Measurements from ENCODE around the gene LYAR.

LYAR gene

GRCh38 chr4:4233610-4234009 is 56.3 kb downstream of the LYAR start:
- Histone ChIP-seq H3K9me3 (replicated peaks; ENCODE audit: insufficient read depth, low read length) (no peaks in the 10 kb centered on the region), H3K36me3 (replicated peaks; ENCODE audit: insufficient read depth, low read length) (no peaks in the 10 kb centered on the region), H3K4me3 (ENCODE audit: low read length) (no peak overlapping the region), H3K4me2 (ENCODE audit: low read depth, low read length) (no peak overlapping the region), H3K79me2 (ENCODE audit: low read length) (no peaks in the 10 kb centered on the region), H3K27me3 (replicated peaks; ENCODE audit: insufficient read depth, low read length) (peaks cover under 1% of the 10 kb centered on the region; the same call in 1 of the 2 replicates), H3K27ac (ENCODE audit: low read length) (no peak overlapping the region), H2AFZ (ENCODE audit: low read length) (no peak overlapping the region), H3K9ac (ENCODE audit: low read length) (no peak overlapping the region), H3K9me2 (replicated peaks; ENCODE audit: insufficient read depth, low read length) (no peaks in the 10 kb centered on the region), H3F3A (ENCODE audit: insufficient read depth, low read length) (no peaks in the 10 kb centered on the region), H3K4me1 (ENCODE audit: low read length) (no peaks in the 10 kb centered on the region), H4K20me1 (ENCODE audit: insufficient read depth, low read length) (no peaks in the 10 kb centered on the region)
- TF ChIP-seq EZH2 (optimal IDR thresholded peaks at IDR 0.05; ENCODE audit: low read depth, low read length) = no peak
- no peak for TF ChIP-seq EZH2phosphoT487 (IDR thresholded peaks at IDR 0.05; ENCODE audit: low read length)
- TF ChIP-seq, protein P1, sequence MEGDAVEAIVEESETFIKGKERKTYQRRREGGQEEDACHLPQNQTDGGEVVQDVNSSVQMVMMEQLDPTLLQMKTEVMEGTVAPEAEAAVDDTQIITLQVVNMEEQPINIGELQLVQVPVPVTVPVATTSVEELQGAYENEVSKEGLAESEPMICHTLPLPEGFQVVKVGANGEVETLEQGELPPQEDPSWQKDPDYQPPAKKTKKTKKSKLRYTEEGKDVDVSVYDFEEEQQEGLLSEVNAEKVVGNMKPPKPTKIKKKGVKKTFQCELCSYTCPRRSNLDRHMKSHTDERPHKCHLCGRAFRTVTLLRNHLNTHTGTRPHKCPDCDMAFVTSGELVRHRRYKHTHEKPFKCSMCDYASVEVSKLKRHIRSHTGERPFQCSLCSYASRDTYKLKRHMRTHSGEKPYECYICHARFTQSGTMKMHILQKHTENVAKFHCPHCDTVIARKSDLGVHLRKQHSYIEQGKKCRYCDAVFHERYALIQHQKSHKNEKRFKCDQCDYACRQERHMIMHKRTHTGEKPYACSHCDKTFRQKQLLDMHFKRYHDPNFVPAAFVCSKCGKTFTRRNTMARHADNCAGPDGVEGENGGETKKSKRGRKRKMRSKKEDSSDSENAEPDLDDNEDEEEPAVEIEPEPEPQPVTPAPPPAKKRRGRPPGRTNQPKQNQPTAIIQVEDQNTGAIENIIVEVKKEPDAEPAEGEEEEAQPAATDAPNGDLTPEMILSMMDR (IDR thresholded peaks at IDR 0.05; ENCODE audit: low read length) = no peak
- no peak for DNase-seq

DNA sequence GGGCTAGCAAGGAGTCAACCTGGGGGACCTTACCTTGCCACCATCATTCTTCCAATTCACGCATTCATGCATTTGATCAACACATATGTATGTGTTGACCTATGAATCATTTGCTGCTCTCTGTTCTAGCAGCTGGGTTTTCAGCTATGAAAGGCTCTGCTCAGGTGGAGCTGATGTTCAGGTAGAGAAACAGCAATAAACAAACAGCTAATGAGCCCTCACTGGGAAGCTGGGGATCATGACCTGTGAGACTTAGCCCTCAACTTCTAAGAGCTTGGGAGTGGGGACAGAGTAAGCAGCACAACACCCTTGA is 61.6 kb downstream of the LYAR start:
- Histone ChIP-seq H3K9me3 (replicated peaks; ENCODE audit: insufficient read depth, low read length) (no peaks in the 10 kb centered on the region), H3F3A (ENCODE audit: insufficient read depth, low read length) (no peaks in the 10 kb centered on the region), H4K20me1 (ENCODE audit: insufficient read depth, low read length) (no peaks in the 10 kb centered on the region), H3K79me2 (ENCODE audit: low read length) (no peaks in the 10 kb centered on the region), H3K27me3 (replicated peaks; ENCODE audit: insufficient read depth, low read length) (peaks cover 25% of the 10 kb centered on the region), H3K36me3 (replicated peaks; ENCODE audit: insufficient read depth, low read length) (no peaks in the 10 kb centered on the region), H2AFZ (ENCODE audit: low read length) (no peak overlapping the region), H3K9ac (ENCODE audit: low read length) (no peak overlapping the region), H3K4me1 (ENCODE audit: low read length) (no peaks in the 10 kb centered on the region), H3K9me2 (replicated peaks; ENCODE audit: insufficient read depth, low read length) (no peaks in the 10 kb centered on the region), H3K4me3 (ENCODE audit: low read length) (no peak overlapping the region), H3K27ac (ENCODE audit: low read length) (no peak overlapping the region), H3K4me2 (ENCODE audit: low read depth, low read length) (no peak overlapping the region)
- no peak for DNase-seq
- no peak for TF ChIP-seq EZH2 (optimal IDR thresholded peaks at IDR 0.05; ENCODE audit: low read depth, low read length)
- TF ChIP-seq, protein P1 (IDR thresholded peaks at IDR 0.05; ENCODE audit: low read length) = no peak
- no peak for TF ChIP-seq EZH2phosphoT487 (IDR thresholded peaks at IDR 0.05; ENCODE audit: low read length)

- Histone ChIP-seq H3K27me3 (replicated peaks; ENCODE audit: insufficient read depth, low read length) (peaks cover 28% of the 10 kb centered on the region), H3K4me1 (ENCODE audit: low read length) (no peaks in the 10 kb centered on the region), H3K4me2 (ENCODE audit: low read depth, low read length) (no peak overlapping the region), H4K20me1 (ENCODE audit: insufficient read depth, low read length) (no peaks in the 10 kb centered on the region), H2AFZ (ENCODE audit: low read length) (no peak overlapping the region), H3K27ac (ENCODE audit: low read length) (no peak overlapping the region), H3F3A (ENCODE audit: insufficient read depth, low read length) (no peaks in the 10 kb centered on the region), H3K36me3 (replicated peaks; ENCODE audit: insufficient read depth, low read length) (no peaks in the 10 kb centered on the region), H3K9ac (ENCODE audit: low read length) (no peak overlapping the region), H3K4me3 (ENCODE audit: low read length) (no peak overlapping the region), H3K9me3 (replicated peaks; ENCODE audit: insufficient read depth, low read length) (no peaks in the 10 kb centered on the region), H3K79me2 (ENCODE audit: low read length) (no peaks in the 10 kb centered on the region), H3K9me2 (replicated peaks; ENCODE audit: insufficient read depth, low read length) (no peaks in the 10 kb centered on the region)
- TF ChIP-seq EZH2 (optimal IDR thresholded peaks at IDR 0.05; ENCODE audit: low read depth, low read length) (no peak), EZH2phosphoT487 (IDR thresholded peaks at IDR 0.05; ENCODE audit: low read length) (no peak)
- TF ChIP-seq, protein P1 (IDR thresholded peaks at IDR 0.05; ENCODE audit: low read length) = no peak
- DNase-seq = no peak
Measured at GRCh38 chr4:4227510-4228355, 62.2 kb downstream of the LYAR start.

Data from MM.1S (cell line).